IMR-90 (cell line): ENCODE measurements around the gene ZNF574. TPM values are rescaled to one million over a fixed set of nuclear protein-coding genes. Genes with fewer than 3 reads are reported as not detected.

ENCODE experiments used
- ATAC-seq: fragments of 200-7000 bp; cut with Tn5 transposase; 2 replicates; pipeline ENCODE4 v1.9.1; 2020; ENCODE audit warnings: low read depth, mild to moderate bottlenecking, moderate library complexity
- BruUV-seq: library from RNA; stranded (reverse); fragments of 400-500 nt; replicated peaks from 2 replicates; lab custom pipeline; 2021; lab: Mats Ljungman, UMichigan
- CTCF ChIA-PET: fragments of 300-600 bp; formaldehyde crosslinking; extraction: SDS; loops from one replicate; lab custom pipeline; 2021; ENCODE audit warnings: antibody characterized with exemption; lab: Yijun Ruan, JAX
- POLR2A ChIA-PET: fragments of 300-600 bp; sonication (Branson Sonifier 250); formaldehyde crosslinking; loops from one replicate; lab custom pipeline; 2022; ENCODE audit warnings: antibody characterized with exemption; ENCODE audit not compliant: unreplicated experiment; lab: Charles Lee
- DNase-seq: peaks from one replicate; pipeline ENCODE4 v3.0.0; 2013
- H2AFZ ChIP-seq: replicated peaks from 2 replicates; pipeline ENCODE3; 2013; ENCODE audit warnings: low read length, mild to moderate bottlenecking; ENCODE audit not compliant: poor library complexity
- H2AK5ac ChIP-seq: 2 replicates; pipeline ENCODE4 v1.6.1; 2013; ENCODE audit warnings: low read depth, low read length, inconsistent platforms
- H2AK9ac ChIP-seq: replicated peaks from 2 replicates; pipeline ENCODE3; 2013; ENCODE audit warnings: mild to moderate bottlenecking, low read depth, low read length, moderate library complexity; ENCODE audit not compliant: poor library complexity
- H2BK120ac ChIP-seq: 2 replicates; pipeline ENCODE4 v1.6.1; 2013; ENCODE audit warnings: low read depth, low read length, inconsistent platforms
- H2BK15ac ChIP-seq: 3 replicates; pipeline ENCODE4 v1.6.1; 2013; ENCODE audit warnings: low read depth, low read length, inconsistent platforms
- H2BK20ac ChIP-seq: 2 replicates; pipeline ENCODE4 v1.6.1; 2013; ENCODE audit warnings: low read depth, mild to moderate bottlenecking, inconsistent platforms, low read length, moderate library complexity
- H2BK5ac ChIP-seq: 2 replicates; pipeline ENCODE4 v1.6.1; 2013; ENCODE audit warnings: mild to moderate bottlenecking, low read depth, low read length, inconsistent platforms; ENCODE audit not compliant: poor library complexity, severe bottlenecking
- H3K14ac ChIP-seq: replicated peaks from 2 replicates; pipeline ENCODE4 v1.6.1; 2013; ENCODE audit warnings: low read depth, low read length, inconsistent platforms
- H3K18ac ChIP-seq: 2 replicates; pipeline ENCODE4 v1.6.1; 2013; ENCODE audit warnings: low read depth, low read length, control low read depth
- H3K23ac ChIP-seq: 2 replicates; pipeline ENCODE4 v1.6.1; 2013; ENCODE audit warnings: low read depth, low read length, inconsistent platforms
- H3K27ac ChIP-seq: 2 replicates; pipeline ENCODE4 v1.5.1; 2013; ENCODE audit warnings: mild to moderate bottlenecking, control low read depth, low read length; ENCODE audit not compliant: insufficient read depth
- H3K27me3 ChIP-seq: 2 replicates; pipeline ENCODE4 v1.6.1; 2013; ENCODE audit warnings: low read length; ENCODE audit not compliant: control insufficient read depth, insufficient read depth
- H3K36me3 ChIP-seq: 2 replicates; pipeline ENCODE4 v1.6.1; 2013; ENCODE audit warnings: low read length, mixed read lengths; ENCODE audit not compliant: control insufficient read depth, insufficient read depth
- H3K4ac ChIP-seq: 2 replicates; pipeline ENCODE4 v1.6.1; 2013; ENCODE audit warnings: low read depth, low read length, inconsistent platforms
- H3K4me1 ChIP-seq: 2 replicates; pipeline ENCODE4 v1.6.1; 2013; ENCODE audit warnings: low read length, mixed read lengths; ENCODE audit not compliant: control insufficient read depth, insufficient read depth
- H3K4me2 ChIP-seq: 2 replicates; pipeline ENCODE4 v1.6.1; 2013; ENCODE audit warnings: low read depth, mild to moderate bottlenecking, control low read depth, low read length, moderate library complexity
- H3K4me3 ChIP-seq: 2 replicates; pipeline ENCODE4 v1.5.1; 2013; ENCODE audit warnings: low read depth, mild to moderate bottlenecking, control low read depth, low read length, moderate library complexity; ENCODE audit not compliant: insufficient read depth
- H3K56ac ChIP-seq: 2 replicates; pipeline ENCODE4 v1.6.1; 2013; ENCODE audit warnings: low read length, inconsistent platforms; ENCODE audit not compliant: insufficient read depth; ENCODE audit errors: extremely low read depth
- H3K79me1 ChIP-seq, 2 experiments: 2 replicates each; pipeline ENCODE4 v1.6.1; 2013; ENCODE audit warnings: low read length in 2 of 2, inconsistent platforms in 1 of 2, low read depth in 1 of 2
- H3K9ac ChIP-seq: 2 replicates; pipeline ENCODE4 v1.6.1; 2013; ENCODE audit warnings: low read depth, low read length, control low read depth
- H3K9me1 ChIP-seq: 2 replicates; pipeline ENCODE4 v1.6.1; 2013; ENCODE audit warnings: low read length, inconsistent platforms; ENCODE audit not compliant: insufficient read depth
- H3K9me3 ChIP-seq: 2 replicates; pipeline ENCODE4 v1.6.1; 2013; ENCODE audit warnings: low read length; ENCODE audit not compliant: control insufficient read depth, insufficient read depth
- H4K20me1 ChIP-seq: 2 replicates; pipeline ENCODE4 v1.6.1; 2013; ENCODE audit warnings: low read length, inconsistent platforms; ENCODE audit not compliant: insufficient read depth
- H4K5ac ChIP-seq: 2 replicates; pipeline ENCODE4 v1.6.1; 2013; ENCODE audit warnings: mild to moderate bottlenecking, low read depth, low read length, control low read depth
- H4K8ac ChIP-seq, 2 experiments: 2 replicates each; pipeline ENCODE4 v1.6.1; 2013; ENCODE audit warnings: low read depth in 2 of 2, low read length in 2 of 2, control low read depth in 1 of 2, inconsistent platforms in 1 of 2
- H4K91ac ChIP-seq: 2 replicates; pipeline ENCODE4 v1.6.1; 2013; ENCODE audit warnings: low read depth, low read length, inconsistent platforms; ENCODE audit not compliant: insufficient read depth
- CTCF ChIP-seq: conservative IDR thresholded peaks from 2 replicates; pipeline ENCODE4 v1.5.1; 2012; ENCODE audit warnings: mild to moderate bottlenecking, low read depth, low read length, improper control_type of control experiment
- FOS ChIP-seq: fragments of 150-350 bp; IDR thresholded peaks from 2 replicates; pipeline ENCODE4 v1.6.1; 2016; ENCODE audit warnings: low read depth, low read length
- MAZ ChIP-seq: IDR thresholded peaks from 2 replicates; pipeline ENCODE4 v1.6.1; 2012; ENCODE audit warnings: low read depth, mild to moderate bottlenecking, low read length, improper control_type of control experiment, moderate library complexity, borderline replicate concordance
- MXI1 ChIP-seq: IDR thresholded peaks from 2 replicates; pipeline ENCODE4 v1.6.1; 2012; ENCODE audit warnings: low read depth, mild to moderate bottlenecking, low read length, moderate library complexity, borderline replicate concordance
- NFE2L2 ChIP-seq: fragments of 150-350 bp; IDR thresholded peaks from 2 replicates; pipeline ENCODE4 v1.6.1; 2016; ENCODE audit warnings: low read depth, mild to moderate bottlenecking, low read length
- RAD21 ChIP-seq: IDR thresholded peaks from 2 replicates; pipeline ENCODE4 v1.6.1; 2012; ENCODE audit warnings: low read length, improper control_type of control experiment
- RCOR1 ChIP-seq: IDR thresholded peaks from 2 replicates; pipeline ENCODE4 v1.6.1; 2012; ENCODE audit warnings: mild to moderate bottlenecking, low read length, improper control_type of control experiment; ENCODE audit not compliant: insufficient replicate concordance
- SMC3 ChIP-seq: fragments of 150-350 bp; IDR thresholded peaks from 2 replicates; pipeline ENCODE4 v1.6.1; 2016; ENCODE audit warnings: low read depth, mild to moderate bottlenecking, antibody characterized with exemption, low read length, moderate library complexity
- WGBS, 2 experiments: methylation state at CpG; one replicate each; pipeline versions ENCODE4 v1.1.5 to v1.1.7; 2013; ENCODE audit warnings: missing lambda C conversion rate in 2 of 2; ENCODE audit not compliant: insufficient read length in 1 of 2; ENCODE audit errors: extremely low coverage in 2 of 2; 5-methylcytosine and 5-hydroxymethylcytosine counted together
- dilution Hi-C: fragments of 300-500 bp; cut with HindIII; formaldehyde crosslinking; loops from one replicate; pipeline ENCODE4 v1.14.3; 2018; ENCODE audit warnings: low sequenced_read_pairs; ENCODE audit not compliant: unreplicated experiment
- in situ Hi-C: fragments of 300-500 bp; cut with MboI; formaldehyde crosslinking; loops from 3 replicates; pipeline ENCODE4 v1.14.3; 2019; ENCODE audit warnings: low sequenced_read_pairs, inconsistent platforms, mixed read lengths
- intact Hi-C: fragments of 100-400 bp; cut with micrococcal nuclease; formaldehyde crosslinking; loops from 2 replicates; pipeline ENCODE4 v1.10.0; 2022
- polyA plus RNA-seq, 3 experiments: library from polyadenylated mRNA; depleted of rRNA; stranded (reverse); fragments of >200 nt; gene quantifications; 2 replicates each; pipeline ENCODE4 v1.2.3, GENCODE V29; 2012; ENCODE audit warnings: low replicate concordance in 1 of 3
- total RNA-seq: library from RNA; depleted of rRNA; stranded (reverse); fragments of >200 nt; gene quantifications from 2 replicates; pipeline ENCODE4 v1.2.3, GENCODE V29; 2012

ZNF574 gene
- total and polyA plus RNA-seq, 2 of the 4 experiments (the other 2 are of a cell fraction): 8.1 to 14.1 TPM

- no peak overlapping the region for H4K8ac ChIP-seq
- BruUV-seq: no TSS peak
- H4K20me1 ChIP-seq: peaks cover 61% of the 10 kb centered on the region
- no peaks in the 10 kb centered on the region for H3K9me3 ChIP-seq
- peak overlapping the region; percentile 17 for H2AFZ ChIP-seq
- H3K27me3 ChIP-seq: no peaks in the 10 kb centered on the region
- H3K56ac ChIP-seq: no peak overlapping the region
- no peak overlapping the region for H2BK15ac ChIP-seq
- H3K27ac ChIP-seq: no peak overlapping the region
- H3K9me1 ChIP-seq: peaks cover 25% of the 10 kb centered on the region
- ChIA-PET POLR2A (no interaction called here), CTCF (interaction anchor here (1.0 to 1.1 kb wide), 3 partner anchors 18 to 46 kb away, joined by 3 to 4 read pairs (median 3); no protein-coding TSS in a partner anchor)
- H2AK5ac ChIP-seq: no peak overlapping the region
- H4K5ac ChIP-seq: no peak overlapping the region
- peaks cover 6% of the 10 kb centered on the region for H3K4me1 ChIP-seq
- no peak overlapping the region for H4K91ac ChIP-seq
- 87% methylated on average over 10 of the region's 28 CpGs; no CpG with 5 or more reads in 1 of the 2 experiments for WGBS, 2 experiments
- H3K4me2 ChIP-seq: no peak overlapping the region
- no peak overlapping the region for H3K4ac ChIP-seq
- no peak for TF ChIP-seq RCOR1
- no peak for TF ChIP-seq MAZ
- TF ChIP-seq SMC3: no peak
- TF ChIP-seq RAD21: no peak
- no peak for TF ChIP-seq FOS
- TF ChIP-seq CTCF: no peak
- no peak for TF ChIP-seq NFE2L2
- no peak for TF ChIP-seq MXI1
- H2BK5ac ChIP-seq: no peak overlapping the region
- H3K9ac ChIP-seq: no peak overlapping the region
- H2BK20ac ChIP-seq: no peak overlapping the region
- peaks cover 17 to 67% of the 10 kb centered on the region in 2 experiments for H3K79me1 ChIP-seq
- no peak overlapping the region for H3K14ac ChIP-seq
- no peak overlapping the region for H3K4me3 ChIP-seq
- intact Hi-C loops: no loop called here
- in situ Hi-C loops: no loop called here
- peak overlapping the region; percentile 36 for H2AK9ac ChIP-seq
- ATAC-seq: no peak
- peaks cover 40% of the 10 kb centered on the region for H3K36me3 ChIP-seq
- dilution Hi-C loops: no loop called here
- H3K18ac ChIP-seq: no peak overlapping the region
- no peak for DNase-seq
- H2BK120ac ChIP-seq: no peak overlapping the region
- no peak overlapping the region for H3K23ac ChIP-seq
Measured at GRCh38 chr19:42080764-42081375, 4.9 kb downstream of the ZNF574 start.
